Dendritic cell treated with granulocyte-macrophage colony-stimulating factor and Interleukin-4, amounts not matched to agents 40 ng/mL and 50 ng/mL, for 4 days (primary cell): ENCODE results near the gene NUP210.

ENCODE experiments used
- H3K27ac Mint-ChIP-seq: one replicate; pipeline ENCODE4 v1.8.0; 2022; ENCODE audit warnings: mild to moderate bottlenecking, mixed read lengths
- H3K27me3 Mint-ChIP-seq: one replicate; pipeline ENCODE4 v1.8.0; 2022; ENCODE audit warnings: mild to moderate bottlenecking, mixed read lengths
- H3K36me3 Mint-ChIP-seq: one replicate; pipeline ENCODE4 v1.8.0; 2022; ENCODE audit warnings: low read depth, mixed read lengths
- H3K4me1 Mint-ChIP-seq: one replicate; pipeline ENCODE4 v1.8.0; 2022; ENCODE audit warnings: low read depth, mixed read lengths
- H3K4me3 Mint-ChIP-seq: one replicate; pipeline ENCODE4 v1.8.0; 2022; ENCODE audit warnings: mild to moderate bottlenecking, moderate library complexity, mixed read lengths
- H3K9me3 Mint-ChIP-seq: one replicate; pipeline ENCODE4 v1.8.0; 2022; ENCODE audit warnings: mixed read lengths
- intact Hi-C: fragments of 100-400 bp; cut with micrococcal nuclease; formaldehyde crosslinking; loops from one replicate; pipeline ENCODE4 v1.15.0; 2022

The NUP210 gene

DNA sequence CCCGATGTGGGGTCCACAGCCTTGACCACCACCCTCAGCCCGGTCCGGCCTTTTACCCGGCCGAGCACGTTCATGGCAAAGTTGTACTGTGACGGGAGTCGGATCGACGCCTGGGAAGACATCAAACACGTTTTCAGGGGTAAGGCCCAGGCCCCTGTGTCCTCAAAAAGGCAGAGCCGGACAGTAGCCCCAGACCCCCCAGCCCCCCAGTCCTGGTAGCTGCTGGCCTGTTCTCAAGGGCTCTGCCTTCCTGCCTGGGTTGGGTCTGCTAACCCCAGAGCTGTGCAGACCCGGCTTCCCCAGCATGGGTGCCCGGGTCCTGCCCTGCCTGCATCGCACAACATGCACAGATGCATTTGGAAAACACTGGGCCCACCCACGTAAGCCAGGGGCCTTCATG is 84.6 kb downstream of the NUP210 start:
- no peak overlapping the region for H3K27ac Mint-ChIP-seq
- intact Hi-C loops = no loop called here
- H3K4me1 Mint-ChIP-seq = no peaks in the 10 kb centered on the region
- H3K9me3 Mint-ChIP-seq = no peaks in the 10 kb centered on the region
- peaks cover 100% of the 10 kb centered on the region for H3K36me3 Mint-ChIP-seq
- H3K4me3 Mint-ChIP-seq = no peak overlapping the region
- H3K27me3 Mint-ChIP-seq = no peaks in the 10 kb centered on the region

DNA sequence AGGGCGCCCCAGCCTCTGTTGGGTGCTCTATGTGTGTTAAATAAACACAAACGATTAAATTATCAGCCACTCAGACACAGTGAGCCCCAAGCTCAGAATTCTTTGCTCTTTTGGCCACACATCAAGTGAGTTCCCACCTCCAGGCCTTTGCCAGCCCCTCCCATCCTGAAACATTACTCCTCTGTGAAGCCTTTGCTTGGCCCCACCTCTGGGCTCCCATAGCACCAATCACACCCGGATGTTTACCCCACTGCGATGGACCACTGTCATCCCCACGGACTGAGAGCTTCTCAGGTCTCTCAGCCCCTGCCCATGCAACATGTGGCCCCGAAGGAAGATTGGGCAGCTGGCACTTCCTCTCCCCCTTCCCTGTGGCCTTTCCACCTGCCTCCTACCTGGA is 85.1 kb downstream of the NUP210 start:
- Mint-ChIP-seq H3K36me3 (peaks cover 100% of the 10 kb centered on the region), H3K4me3 (no peak overlapping the region), H3K27ac (no peak overlapping the region), H3K4me1 (no peaks in the 10 kb centered on the region), H3K27me3 (no peaks in the 10 kb centered on the region), H3K9me3 (no peaks in the 10 kb centered on the region)
- intact Hi-C loops = no loop called here

DNA sequence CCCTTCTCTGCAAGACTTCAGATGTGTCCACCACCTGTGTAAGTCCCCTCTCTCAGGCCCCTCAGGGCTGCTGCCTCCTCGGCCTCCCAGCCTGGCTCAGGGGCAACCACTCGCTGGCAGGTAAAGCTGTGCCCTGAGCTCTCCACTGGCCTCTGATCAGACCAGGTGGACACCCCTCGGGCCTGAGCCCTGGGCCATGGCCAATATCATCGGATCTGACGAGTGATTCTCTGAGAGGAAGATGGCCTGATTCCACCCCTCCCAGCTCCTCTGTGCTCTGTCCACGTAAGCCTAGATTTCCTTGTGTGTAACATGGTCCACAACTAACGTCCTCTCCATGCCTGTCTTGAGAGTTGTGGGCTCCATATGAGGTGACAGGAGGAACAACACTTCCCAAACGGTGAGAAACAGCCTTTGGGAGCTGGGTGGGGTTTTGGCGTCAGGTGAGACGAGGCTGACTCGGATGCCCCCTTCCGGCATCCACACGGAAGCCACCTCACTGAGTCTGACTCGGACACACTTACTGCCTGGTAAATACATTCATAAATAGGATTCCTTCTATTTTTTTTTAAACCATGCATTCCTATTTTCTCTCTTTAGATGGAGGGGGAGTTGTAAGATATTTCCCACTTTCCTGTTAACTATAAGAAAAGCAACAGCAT is 86.8 kb downstream of the NUP210 start:
- Mint-ChIP-seq H3K4me3 (no peak overlapping the region), H3K36me3 (peaks cover 100% of the 10 kb centered on the region), H3K27me3 (no peaks in the 10 kb centered on the region), H3K27ac (no peak overlapping the region), H3K9me3 (no peaks in the 10 kb centered on the region), H3K4me1 (no peaks in the 10 kb centered on the region)
- intact Hi-C loops = no loop called here

DNA sequence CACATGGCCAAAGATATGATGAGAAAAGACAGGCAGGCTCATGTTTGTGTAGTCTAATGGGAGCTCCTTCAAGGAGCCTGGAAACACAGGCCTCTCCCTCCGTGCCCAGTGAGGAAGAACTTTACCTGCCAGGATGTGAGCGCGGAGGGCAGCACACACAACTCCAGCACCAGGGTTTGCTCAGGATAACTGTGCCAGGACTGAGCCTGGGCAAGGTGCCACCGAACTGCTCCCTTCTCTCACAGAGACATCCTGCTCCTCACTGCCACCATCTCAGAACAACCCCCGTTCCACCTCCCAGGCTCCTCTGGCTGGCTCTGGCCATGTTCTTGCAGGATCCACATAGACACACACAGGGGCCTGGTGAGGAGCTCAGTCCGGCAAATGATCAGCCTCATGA is 87.4 kb downstream of the NUP210 start:
- Mint-ChIP-seq H3K9me3 (no peaks in the 10 kb centered on the region), H3K27me3 (no peaks in the 10 kb centered on the region), H3K36me3 (peaks cover 100% of the 10 kb centered on the region), H3K4me3 (no peak overlapping the region), H3K4me1 (no peaks in the 10 kb centered on the region), H3K27ac (no peak overlapping the region)
- intact Hi-C loops = no loop called here

DNA sequence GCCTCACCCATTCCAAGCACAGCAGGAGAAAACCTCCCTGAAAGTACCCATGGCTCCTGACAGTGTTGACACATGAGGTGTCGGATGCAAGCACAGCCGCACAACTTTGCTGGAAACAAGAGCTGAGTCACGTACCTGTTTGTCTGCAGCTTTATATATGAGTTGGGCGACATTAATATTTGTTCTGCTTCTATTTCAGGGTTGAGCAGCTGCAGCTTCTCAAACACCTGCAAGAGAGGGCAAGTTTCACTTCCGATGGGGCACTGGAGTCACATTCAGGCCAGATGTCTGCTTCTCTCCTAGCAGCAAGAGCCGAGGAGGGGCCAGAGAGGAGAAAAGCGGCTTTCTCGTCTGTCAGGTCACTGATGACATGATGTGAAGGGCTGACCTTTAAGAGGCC is 88.0 kb downstream of the NUP210 start:
- Mint-ChIP-seq H3K27ac (no peak overlapping the region), H3K36me3 (peaks cover 100% of the 10 kb centered on the region), H3K9me3 (no peaks in the 10 kb centered on the region), H3K27me3 (no peaks in the 10 kb centered on the region), H3K4me1 (no peaks in the 10 kb centered on the region), H3K4me3 (no peak overlapping the region)
- intact Hi-C loops = no loop called here

DNA sequence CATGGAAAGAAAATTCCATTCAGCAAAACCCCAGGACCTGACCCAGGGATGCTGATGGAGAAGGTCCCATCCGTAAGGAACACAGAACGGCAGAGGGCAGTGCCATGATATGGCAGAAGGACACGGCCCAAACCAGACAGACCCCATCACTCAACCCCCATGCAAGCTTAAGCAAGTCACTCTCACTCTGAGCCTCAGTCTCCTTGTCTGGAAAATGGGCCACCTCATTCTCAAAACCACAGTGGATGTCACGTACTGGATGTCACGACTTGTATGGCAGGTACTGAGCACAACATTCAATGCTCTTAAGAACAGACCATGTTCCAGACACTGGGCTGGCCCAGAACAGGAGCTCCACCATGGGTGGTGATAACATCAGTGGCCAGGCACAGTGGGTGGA is 90.4 kb downstream of the NUP210 start:
- H3K4me1 Mint-ChIP-seq = no peaks in the 10 kb centered on the region
- H3K9me3 Mint-ChIP-seq = no peaks in the 10 kb centered on the region
- H3K4me3 Mint-ChIP-seq = no peak overlapping the region
- no peak overlapping the region for H3K27ac Mint-ChIP-seq
- intact Hi-C loops = no loop called here
- H3K27me3 Mint-ChIP-seq = no peaks in the 10 kb centered on the region
- peaks cover 98% of the 10 kb centered on the region for H3K36me3 Mint-ChIP-seq

DNA sequence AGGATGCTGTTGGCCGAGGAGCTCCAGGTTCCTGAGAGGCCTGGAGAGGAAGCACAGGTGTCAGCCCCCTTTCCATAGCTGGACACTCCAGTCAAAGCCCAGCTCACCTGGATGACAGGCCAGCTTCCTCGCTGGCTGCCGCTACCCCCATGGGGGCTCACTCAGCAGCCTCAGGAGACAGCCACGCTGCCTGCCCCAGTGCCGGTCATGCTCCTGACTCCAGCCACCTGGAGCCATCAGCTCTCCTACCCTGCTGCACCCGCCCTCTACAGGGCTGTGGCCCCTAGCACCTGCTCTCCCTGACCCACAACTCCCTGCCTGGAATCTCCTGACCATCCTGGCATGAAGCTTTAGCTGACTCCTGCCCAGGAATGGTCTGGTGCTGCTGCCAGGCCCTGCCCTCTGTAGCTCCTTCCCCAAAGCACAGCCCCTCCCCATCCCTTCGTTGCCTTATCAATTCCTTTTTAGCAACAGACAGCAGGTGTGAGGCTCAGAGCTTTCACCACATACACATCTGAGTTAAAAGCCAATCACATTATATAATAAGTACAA is 94.2 kb downstream of the NUP210 start:
- no peak overlapping the region for H3K4me3 Mint-ChIP-seq
- no peaks in the 10 kb centered on the region for H3K4me1 Mint-ChIP-seq
- H3K36me3 Mint-ChIP-seq = peaks cover 98% of the 10 kb centered on the region
- intact Hi-C loops = no loop called here
- H3K9me3 Mint-ChIP-seq = no peaks in the 10 kb centered on the region
- H3K27ac Mint-ChIP-seq = no peak overlapping the region
- no peaks in the 10 kb centered on the region for H3K27me3 Mint-ChIP-seq

DNA sequence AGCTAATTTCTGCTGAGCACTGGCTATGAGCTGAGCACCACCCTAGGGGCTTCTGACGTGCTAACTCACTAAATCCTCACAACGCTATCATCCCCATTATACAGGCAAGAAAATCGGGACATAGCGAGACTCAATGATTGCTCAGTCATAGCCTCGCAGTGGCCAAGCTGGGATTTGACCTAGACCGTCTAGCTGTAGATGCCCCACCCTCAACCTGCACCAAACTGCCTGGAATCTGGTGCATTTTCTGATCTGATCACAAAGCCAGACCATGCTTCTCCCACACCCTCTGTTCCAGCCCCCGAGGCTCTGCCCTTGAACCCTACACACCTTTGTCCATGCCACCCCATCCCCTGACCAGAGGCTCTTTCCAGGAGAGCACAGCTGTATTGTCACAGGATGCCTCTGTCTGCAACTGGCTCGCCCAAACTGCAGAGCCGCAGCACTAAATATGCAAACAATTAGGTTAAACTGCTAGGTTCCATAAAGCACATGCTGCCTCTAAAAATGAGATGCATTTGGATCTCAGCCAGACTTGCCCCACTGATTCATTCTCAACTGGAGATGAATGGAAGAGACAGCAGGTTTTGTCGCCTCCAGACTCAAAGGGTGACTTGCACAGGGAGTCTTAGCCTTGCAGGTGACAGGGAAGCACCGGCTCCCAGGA is 95.2 kb downstream of the NUP210 start:
- no peaks in the 10 kb centered on the region for H3K27me3 Mint-ChIP-seq
- H3K4me3 Mint-ChIP-seq = no peak overlapping the region
- intact Hi-C loops = no loop called here
- H3K27ac Mint-ChIP-seq = no peak overlapping the region
- peaks cover 98% of the 10 kb centered on the region for H3K36me3 Mint-ChIP-seq
- no peaks in the 10 kb centered on the region for H3K4me1 Mint-ChIP-seq
- H3K9me3 Mint-ChIP-seq = no peaks in the 10 kb centered on the region

DNA sequence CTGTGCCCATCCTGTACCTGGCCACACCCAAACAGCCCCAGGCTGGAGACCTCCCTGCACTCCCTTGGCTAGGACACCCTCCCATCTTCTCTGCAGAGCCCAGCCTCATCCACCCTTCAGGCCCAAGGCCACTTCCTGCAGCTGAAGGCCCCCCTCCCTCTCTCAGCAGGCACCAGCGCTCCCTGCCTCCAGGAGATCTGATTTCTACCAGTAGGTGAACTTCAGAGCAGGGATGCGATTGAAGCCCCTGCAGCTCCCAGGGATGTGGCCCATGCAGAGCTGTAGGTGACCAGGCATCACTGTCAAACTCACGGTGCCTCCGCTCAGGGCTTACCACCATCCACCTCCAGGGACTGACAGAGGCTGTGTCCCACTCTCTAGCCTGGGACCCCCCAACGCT is 96.3 kb downstream of the NUP210 start:
- H3K36me3 Mint-ChIP-seq = peaks cover 98% of the 10 kb centered on the region
- no peaks in the 10 kb centered on the region for H3K9me3 Mint-ChIP-seq
- H3K4me1 Mint-ChIP-seq = no peaks in the 10 kb centered on the region
- H3K27me3 Mint-ChIP-seq = no peaks in the 10 kb centered on the region
- no peak overlapping the region for H3K27ac Mint-ChIP-seq
- H3K4me3 Mint-ChIP-seq = no peak overlapping the region
- intact Hi-C loops = no loop called here

DNA sequence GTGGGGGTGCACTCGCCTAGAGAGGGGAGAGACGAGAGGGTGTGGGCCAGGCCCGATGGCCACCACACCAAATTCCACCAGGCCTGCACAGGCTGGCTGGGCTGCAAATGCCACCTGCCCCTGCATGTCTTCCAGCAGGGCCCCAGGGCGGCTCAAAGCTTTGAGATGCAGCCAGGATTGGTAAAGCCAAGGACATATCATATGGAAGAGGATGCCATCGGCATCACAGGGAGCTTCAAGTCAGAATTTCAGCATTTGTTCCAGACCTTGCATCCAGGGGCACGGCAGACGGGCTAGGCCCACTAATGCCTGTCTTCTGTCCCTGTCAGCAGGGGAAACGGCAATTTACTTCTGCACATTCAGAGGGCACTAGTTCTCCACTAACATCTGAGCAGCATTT is 97.8 kb downstream of the NUP210 start:
- H3K36me3 Mint-ChIP-seq = peaks cover 98% of the 10 kb centered on the region
- H3K27me3 Mint-ChIP-seq = no peaks in the 10 kb centered on the region
- no peaks in the 10 kb centered on the region for H3K9me3 Mint-ChIP-seq
- intact Hi-C loops = no loop called here
- no peak overlapping the region for H3K4me3 Mint-ChIP-seq
- no peaks in the 10 kb centered on the region for H3K4me1 Mint-ChIP-seq
- no peak overlapping the region for H3K27ac Mint-ChIP-seq

DNA sequence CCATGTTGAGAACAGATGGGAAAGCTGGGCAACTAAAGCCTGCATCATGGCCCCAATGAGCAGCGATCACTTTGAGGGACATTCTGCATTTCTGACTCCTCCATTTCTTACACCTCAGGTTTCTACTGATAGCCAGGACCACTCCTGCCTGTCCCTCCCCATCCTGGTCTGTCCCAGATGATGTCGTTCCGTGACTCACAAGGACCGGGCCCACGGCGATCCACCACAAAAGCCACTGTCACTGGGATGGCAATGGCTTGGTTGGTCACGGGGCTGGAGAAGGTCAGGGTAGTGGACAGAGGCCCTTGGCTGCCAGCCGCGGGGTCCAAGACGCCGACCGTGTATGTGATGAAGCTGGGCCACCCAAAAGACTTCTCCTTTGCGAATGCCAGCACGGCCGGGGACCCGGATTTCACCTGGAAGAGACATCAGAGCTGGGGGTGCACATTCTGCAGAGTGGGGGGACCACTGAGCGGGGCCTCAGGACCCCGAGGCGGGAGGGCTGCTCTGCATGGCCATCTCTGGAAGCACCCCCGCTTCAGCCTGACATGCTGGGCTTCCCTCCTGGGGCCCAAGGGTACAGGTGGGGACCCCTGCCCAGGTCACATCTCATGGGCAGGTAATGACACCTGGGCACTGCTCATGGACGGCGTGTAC is 100.4 kb downstream of the NUP210 start:
- H3K27me3 Mint-ChIP-seq = no peaks in the 10 kb centered on the region
- peaks cover 100% of the 10 kb centered on the region for H3K36me3 Mint-ChIP-seq
- no peaks in the 10 kb centered on the region for H3K4me1 Mint-ChIP-seq
- no peak overlapping the region for H3K27ac Mint-ChIP-seq
- intact Hi-C loops = no loop called here
- H3K4me3 Mint-ChIP-seq = no peak overlapping the region
- no peaks in the 10 kb centered on the region for H3K9me3 Mint-ChIP-seq

DNA sequence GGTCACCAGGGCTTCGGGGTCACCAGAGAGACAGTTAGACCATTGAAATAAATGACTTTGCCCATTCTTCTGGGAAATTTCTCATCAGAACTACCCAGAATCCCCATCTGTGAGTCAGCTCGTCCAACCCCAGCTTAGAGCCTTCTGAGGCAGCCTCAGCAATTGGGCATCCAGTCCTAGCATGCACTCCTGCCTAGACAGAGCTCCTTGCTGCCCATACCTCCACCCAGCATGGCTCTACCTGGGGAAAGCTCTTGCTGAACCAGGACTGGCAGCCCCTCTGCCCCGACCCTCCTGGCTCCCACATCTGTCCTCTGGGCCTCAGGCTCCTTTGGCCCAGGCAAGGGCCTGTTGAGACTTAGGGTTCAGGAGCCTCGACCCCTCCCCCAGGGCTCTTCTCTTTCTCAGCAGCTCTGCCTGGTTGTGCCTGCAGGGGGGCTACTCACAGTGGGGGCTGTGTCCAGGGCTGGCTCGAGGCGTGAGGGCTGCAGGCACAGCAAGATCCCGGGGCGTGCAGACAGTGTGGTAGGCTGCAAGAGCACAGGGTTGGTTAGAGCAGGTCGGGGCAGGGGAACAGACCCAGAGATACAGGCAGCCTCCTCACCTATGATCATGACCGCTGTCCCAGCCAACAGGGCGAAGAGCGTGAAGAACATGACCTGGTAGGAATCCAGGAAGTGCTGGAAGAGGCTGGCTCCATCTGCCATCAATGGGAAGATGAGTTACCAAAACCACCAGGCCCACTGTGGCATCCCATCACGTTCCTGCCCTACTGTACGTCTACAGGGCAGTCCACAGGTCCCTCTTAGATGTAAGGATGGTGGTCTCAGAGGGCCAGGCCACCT is 101.3 kb downstream of the NUP210 start:
- H3K4me3 Mint-ChIP-seq = no peak overlapping the region
- no peaks in the 10 kb centered on the region for H3K4me1 Mint-ChIP-seq
- intact Hi-C loops = no loop called here
- no peaks in the 10 kb centered on the region for H3K27me3 Mint-ChIP-seq
- no peak overlapping the region for H3K27ac Mint-ChIP-seq
- H3K36me3 Mint-ChIP-seq = peaks cover 100% of the 10 kb centered on the region
- no peaks in the 10 kb centered on the region for H3K9me3 Mint-ChIP-seq

DNA sequence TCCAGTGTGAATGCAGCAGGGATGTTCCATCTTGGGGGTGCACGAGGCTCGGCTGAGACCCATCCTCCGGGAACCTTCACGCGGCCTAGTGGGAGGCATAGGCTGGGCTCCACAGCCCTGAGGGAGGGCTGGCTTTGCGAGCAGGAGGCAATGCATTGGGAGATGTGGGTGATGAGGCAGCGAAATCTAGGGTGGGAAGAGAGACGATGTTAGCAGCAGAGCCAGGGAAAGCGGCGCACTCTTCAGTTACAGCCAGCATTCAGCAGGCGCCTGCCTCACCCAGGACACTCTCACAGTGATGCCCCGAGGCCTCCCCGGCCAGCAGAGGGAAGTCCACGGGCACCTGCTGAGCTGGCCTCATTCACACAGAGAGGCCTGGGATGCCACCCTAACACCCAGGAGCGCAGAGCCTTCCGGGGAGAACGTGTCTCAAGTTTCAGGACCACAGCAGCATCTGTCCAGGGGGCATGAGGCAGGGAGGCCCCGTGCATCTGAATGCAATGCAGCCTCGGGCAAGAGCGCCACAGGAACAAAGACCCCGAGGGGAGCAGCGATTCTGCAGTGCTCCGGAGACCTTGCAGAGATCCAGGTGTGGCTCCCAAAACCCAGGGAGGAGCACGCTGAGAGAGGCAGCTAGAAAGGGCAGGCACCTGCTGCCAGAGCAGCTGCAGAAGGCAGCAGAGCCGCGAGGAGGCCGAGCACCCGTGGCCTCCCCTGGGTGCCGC is 102.4 kb downstream of the NUP210 start:
- H3K4me3 Mint-ChIP-seq = no peak overlapping the region
- peaks cover 98% of the 10 kb centered on the region for H3K36me3 Mint-ChIP-seq
- H3K9me3 Mint-ChIP-seq = no peaks in the 10 kb centered on the region
- intact Hi-C loops = no loop called here
- H3K4me1 Mint-ChIP-seq = no peaks in the 10 kb centered on the region
- no peak overlapping the region for H3K27ac Mint-ChIP-seq
- H3K27me3 Mint-ChIP-seq = no peaks in the 10 kb centered on the region
